ENCODE data around the gene CLASRP.

GRCh38 chr19:45094707-45095106 lies 55.9 kb downstream of the CLASRP start:
- TF ChIP-seq HOMEZ (CRISPR knock-in tag; IDR thresholded peaks at IDR 0.05) (no peak), ZNF318 (IDR thresholded peaks at IDR 0.05; ENCODE audit: borderline replicate concordance in 1 of 2, low read depth in 1 of 2) (no peak), TCF3 (CRISPR knock-in tag; IDR thresholded peaks at IDR 0.05) (no peak), CTCF (IDR thresholded peaks at IDR 0.05 in 2 of 3, conservative IDR thresholded peaks at IDR 0.05 in 1 of 3; ENCODE audit: insufficient read depth in 2 of 3, low read depth in 1 of 3, low read length in 3 of 3) (no peak), ZFX (CRISPR knock-in tag; IDR thresholded peaks at IDR 0.05) (no peak), YY1 (IDR thresholded peaks at IDR 0.05; ENCODE audit: borderline replicate concordance in 1 of 3, control insufficient read depth in 1 of 3, extremely low read depth in 1 of 3, insufficient read depth in 3 of 3, insufficient read length in 1 of 3, insufficient replicate concordance in 2 of 3, low read depth in 1 of 3, low read length in 2 of 3) (no peak)
